ENCODE results near the gene PMEPA1.

DNA sequence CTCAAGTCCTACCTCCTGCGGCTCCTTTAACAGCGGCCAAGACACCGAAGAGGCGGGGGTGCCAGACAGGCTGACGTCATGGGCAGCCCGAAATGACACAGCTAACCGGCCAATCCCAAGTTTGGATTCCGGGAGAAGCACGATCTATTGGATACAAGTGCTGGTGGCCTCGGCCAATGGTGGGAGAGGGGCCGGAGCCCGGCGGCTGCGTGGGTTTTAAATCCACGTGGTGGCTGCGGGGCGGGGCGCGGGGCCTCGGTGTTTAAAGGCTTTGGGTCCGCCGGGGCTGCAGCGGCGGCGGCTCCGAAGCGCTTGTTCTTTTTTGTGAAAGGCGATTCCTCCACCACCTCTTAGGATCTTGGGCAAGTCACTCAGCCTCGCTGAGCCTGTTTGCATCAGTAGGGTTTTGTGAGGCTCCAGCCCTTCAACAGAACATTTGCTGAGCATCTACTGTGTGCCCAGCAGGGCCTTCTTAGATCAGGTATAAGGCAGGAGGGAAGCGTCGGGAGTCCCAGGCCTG, 8.7 kb upstream of the PMEPA1 start:
- no peak for TF ChIP-seq EZH2phosphoT487 (IDR thresholded peaks at IDR 0.05; ENCODE audit: borderline replicate concordance, low read depth, low read length)
- TF ChIP-seq, protein P1, sequence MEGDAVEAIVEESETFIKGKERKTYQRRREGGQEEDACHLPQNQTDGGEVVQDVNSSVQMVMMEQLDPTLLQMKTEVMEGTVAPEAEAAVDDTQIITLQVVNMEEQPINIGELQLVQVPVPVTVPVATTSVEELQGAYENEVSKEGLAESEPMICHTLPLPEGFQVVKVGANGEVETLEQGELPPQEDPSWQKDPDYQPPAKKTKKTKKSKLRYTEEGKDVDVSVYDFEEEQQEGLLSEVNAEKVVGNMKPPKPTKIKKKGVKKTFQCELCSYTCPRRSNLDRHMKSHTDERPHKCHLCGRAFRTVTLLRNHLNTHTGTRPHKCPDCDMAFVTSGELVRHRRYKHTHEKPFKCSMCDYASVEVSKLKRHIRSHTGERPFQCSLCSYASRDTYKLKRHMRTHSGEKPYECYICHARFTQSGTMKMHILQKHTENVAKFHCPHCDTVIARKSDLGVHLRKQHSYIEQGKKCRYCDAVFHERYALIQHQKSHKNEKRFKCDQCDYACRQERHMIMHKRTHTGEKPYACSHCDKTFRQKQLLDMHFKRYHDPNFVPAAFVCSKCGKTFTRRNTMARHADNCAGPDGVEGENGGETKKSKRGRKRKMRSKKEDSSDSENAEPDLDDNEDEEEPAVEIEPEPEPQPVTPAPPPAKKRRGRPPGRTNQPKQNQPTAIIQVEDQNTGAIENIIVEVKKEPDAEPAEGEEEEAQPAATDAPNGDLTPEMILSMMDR (conservative IDR thresholded peaks at IDR 0.05; ENCODE audit: low read length): no peak

Measured in OCI-LY7 (cell line).